HEK293T (cell line): ENCODE data around the gene C19orf25.

Source experiments
- BHLHE40 ChIP-seq: fragments of 450-650 bp; IDR thresholded peaks from 2 replicates; pipeline ENCODE4 v1.6.1; 2016; ENCODE audit warnings: mild to moderate bottlenecking, moderate library complexity, borderline replicate concordance
- CTBP1 ChIP-seq: fragments of 450-650 bp; IDR thresholded peaks from 2 replicates; pipeline ENCODE4 v1.6.1; 2016; ENCODE audit warnings: borderline replicate concordance
- ELF4 ChIP-seq: fragments of 450-650 bp; IDR thresholded peaks from 2 replicates; pipeline ENCODE4 v1.6.1; 2017; ENCODE audit warnings: antibody characterized with exemption
- FOXA1 ChIP-seq: fragments of 450-650 bp; IDR thresholded peaks from 2 replicates; pipeline ENCODE4 v1.6.1; 2016; ENCODE audit warnings: mild to moderate bottlenecking
- FOXK2 ChIP-seq: fragments of 450-650 bp; IDR thresholded peaks from 2 replicates; pipeline ENCODE4 v1.6.1; 2016; ENCODE audit warnings: mild to moderate bottlenecking
- FOXM1 ChIP-seq: fragments of 450-650 bp; IDR thresholded peaks from 2 replicates; pipeline ENCODE4 v1.6.1; 2017; ENCODE audit warnings: mild to moderate bottlenecking, borderline replicate concordance
- LEF1 ChIP-seq: fragments of 450-650 bp; IDR thresholded peaks from 2 replicates; pipeline ENCODE4 v1.6.1; 2017; ENCODE audit warnings: mild to moderate bottlenecking, borderline replicate concordance
- PKNOX1 ChIP-seq: fragments of 450-650 bp; IDR thresholded peaks from 2 replicates; pipeline ENCODE4 v1.6.1; 2016
- SP1 ChIP-seq: fragments of 450-650 bp; IDR thresholded peaks from 2 replicates; pipeline ENCODE4 v1.6.1; 2017
- SUZ12 ChIP-seq: fragments of 450-650 bp; IDR thresholded peaks from 2 replicates; pipeline ENCODE4 v1.6.1; 2016; ENCODE audit warnings: mild to moderate bottlenecking

GRCh38 chr19:1432507-1432887, 46.5 kb downstream of the C19orf25 start:
- TF ChIP-seq BHLHE40 (no peak), SUZ12 (no peak), CTBP1 (no peak), FOXK2 (no peak), ELF4 (no peak), FOXA1 (no peak), SP1 (no peak), PKNOX1 (no peak), LEF1 (no peak), FOXM1 (no peak)
